MCF 10A (cell line): Measurements from ENCODE around the gene PON2. TPM values are rescaled to one million over a fixed set of nuclear protein-coding genes. Genes with fewer than 3 reads are reported as not detected.

ENCODE experiments used
- BruUV-seq: library from RNA; stranded (reverse); fragments of 400-500 nt; replicated peaks from 2 replicates; lab custom pipeline; 2021; lab: Mats Ljungman, UMichigan
- CTCF ChIA-PET: fragments of 300-600 bp; sonication (Branson Sonifier 250); formaldehyde crosslinking; extraction: SDS; loops from one replicate; lab custom pipeline; 2021; ENCODE audit warnings: antibody characterized with exemption, inconsistent platforms; lab: Yijun Ruan, JAX
- POLR2A ChIA-PET: fragments of 300-600, 350-650 bp; sonication (Branson Sonifier 250); formaldehyde crosslinking; extraction: SDS; loops from one replicate; lab custom pipeline; 2020; ENCODE audit warnings: antibody characterized with exemption, inconsistent platforms; lab: Yijun Ruan, JAX
- DNase-seq: peaks from one replicate; pipeline ENCODE4 v3.0.0-alpha.2; 2018; ENCODE audit not compliant: unreplicated experiment
- H3K27ac Mint-ChIP-seq: one replicate; pipeline ENCODE4 v1.8.0; 2022; ENCODE audit warnings: mild to moderate bottlenecking, low read depth, mixed read lengths; ENCODE audit not compliant: unreplicated experiment
- H3K27me3 Mint-ChIP-seq: one replicate; pipeline ENCODE4 v1.8.0; 2022; ENCODE audit warnings: mixed read lengths; ENCODE audit not compliant: insufficient read depth, unreplicated experiment
- H3K36me3 Mint-ChIP-seq: one replicate; pipeline ENCODE4 v1.8.0; 2022; ENCODE audit warnings: mild to moderate bottlenecking, moderate library complexity, mixed read lengths; ENCODE audit not compliant: insufficient read depth, unreplicated experiment
- H3K4me1 Mint-ChIP-seq: one replicate; pipeline ENCODE4 v1.8.0; 2022; ENCODE audit warnings: mixed read lengths; ENCODE audit not compliant: insufficient read depth, unreplicated experiment
- H3K4me3 Mint-ChIP-seq: one replicate; pipeline ENCODE4 v1.8.0; 2022; ENCODE audit warnings: mild to moderate bottlenecking, moderate library complexity, mixed read lengths; ENCODE audit not compliant: unreplicated experiment
- H3K9me3 Mint-ChIP-seq: one replicate; pipeline ENCODE4 v1.8.0; 2022; ENCODE audit warnings: mixed read lengths; ENCODE audit not compliant: unreplicated experiment
- intact Hi-C: fragments of 100-400 bp; cut with micrococcal nuclease; formaldehyde crosslinking; loops from 2 replicates; pipeline ENCODE4 v1.14.1; 2022
- total RNA-seq: library from RNA; stranded (reverse); gene quantifications from 2 replicates; pipeline ENCODE4 v1.2.3, GENCODE V29; 2022
- TF ChIP-seq, protein P1 (sequence below): fragments of 200-600 bp; IDR thresholded peaks from one replicate; pipeline ENCODE4 v1.8.0; 2022; ENCODE audit warnings: antibody characterized with exemption, mild to moderate bottlenecking; ENCODE audit not compliant: unreplicated experiment

Gene PON2
- total RNA-seq, 1 experiment from 2014 or later, result 140 TPM

DNA sequence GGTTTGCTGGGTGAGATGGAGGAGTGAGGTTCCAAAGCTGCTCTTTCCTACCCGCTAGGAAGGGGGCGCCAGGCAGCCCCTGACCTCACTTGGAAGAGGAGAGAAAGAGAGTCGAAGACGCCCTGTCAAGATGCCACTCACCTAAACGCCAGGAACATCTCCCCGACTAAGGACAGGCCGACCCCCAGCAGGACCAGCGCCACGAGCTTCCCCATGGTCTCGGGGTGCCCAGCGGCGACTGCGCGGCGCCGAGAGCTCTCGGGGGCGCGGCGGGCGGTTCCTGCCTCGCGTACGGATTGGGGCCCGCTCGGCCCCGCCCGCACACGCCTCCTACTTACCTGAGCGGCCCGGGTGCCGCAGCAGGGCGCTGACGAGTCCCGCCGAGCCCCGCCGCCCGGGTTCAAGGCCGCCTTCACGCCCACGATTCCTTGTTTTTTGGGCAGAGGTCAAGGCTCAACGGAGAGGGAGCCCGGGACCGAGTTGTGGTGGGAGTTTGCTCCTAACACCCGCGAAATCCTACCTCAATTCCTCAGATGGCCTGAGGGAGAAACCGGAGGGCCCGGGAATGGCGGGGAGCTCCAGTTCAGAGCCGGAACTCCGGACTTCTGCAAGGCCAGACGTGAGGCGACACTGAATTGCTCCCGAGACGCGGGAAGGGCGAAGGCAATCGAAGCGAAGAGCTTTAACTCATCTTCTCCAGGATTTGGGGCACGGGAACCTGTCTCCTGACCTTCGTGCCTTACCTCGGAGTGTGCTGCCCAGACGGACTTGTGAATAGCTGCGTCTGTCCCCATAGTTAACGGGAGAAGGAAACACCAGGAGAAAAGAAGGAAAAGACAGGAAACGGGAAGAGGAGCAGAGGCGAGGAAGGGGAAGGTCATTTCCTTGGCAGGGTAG, 38.4 kb downstream of the PON2 start, which contains the start of gene PON3:
Gene PON3, minus strand, starts transcription at position 240 of the 897 bp plus-strand sequence. Its CDS starts 25 bp downstream, at position 215.
- no peak within 1 kb of the TSS for H3K4me3 Mint-ChIP-seq
- H3K27me3 Mint-ChIP-seq, result no peaks in the 10 kb centered on the region
- no peaks in the 10 kb centered on the region for H3K9me3 Mint-ChIP-seq
- intact Hi-C loops, result no loop called here
- ChIA-PET CTCF (interaction anchor here (0.8 to 0.9 kb wide), 2 partner anchors 13 to 117 kb away, joined by 3 read pairs; no protein-coding TSS in a partner anchor), POLR2A (no interaction called here)
- DNase-seq, result no peak
- peaks cover 6% of the 10 kb centered on the region for H3K4me1 Mint-ChIP-seq
- BruUV-seq, result no TSS peak
- peaks cover under 1% of the 10 kb centered on the region for H3K36me3 Mint-ChIP-seq
- TF ChIP-seq, protein P1, sequence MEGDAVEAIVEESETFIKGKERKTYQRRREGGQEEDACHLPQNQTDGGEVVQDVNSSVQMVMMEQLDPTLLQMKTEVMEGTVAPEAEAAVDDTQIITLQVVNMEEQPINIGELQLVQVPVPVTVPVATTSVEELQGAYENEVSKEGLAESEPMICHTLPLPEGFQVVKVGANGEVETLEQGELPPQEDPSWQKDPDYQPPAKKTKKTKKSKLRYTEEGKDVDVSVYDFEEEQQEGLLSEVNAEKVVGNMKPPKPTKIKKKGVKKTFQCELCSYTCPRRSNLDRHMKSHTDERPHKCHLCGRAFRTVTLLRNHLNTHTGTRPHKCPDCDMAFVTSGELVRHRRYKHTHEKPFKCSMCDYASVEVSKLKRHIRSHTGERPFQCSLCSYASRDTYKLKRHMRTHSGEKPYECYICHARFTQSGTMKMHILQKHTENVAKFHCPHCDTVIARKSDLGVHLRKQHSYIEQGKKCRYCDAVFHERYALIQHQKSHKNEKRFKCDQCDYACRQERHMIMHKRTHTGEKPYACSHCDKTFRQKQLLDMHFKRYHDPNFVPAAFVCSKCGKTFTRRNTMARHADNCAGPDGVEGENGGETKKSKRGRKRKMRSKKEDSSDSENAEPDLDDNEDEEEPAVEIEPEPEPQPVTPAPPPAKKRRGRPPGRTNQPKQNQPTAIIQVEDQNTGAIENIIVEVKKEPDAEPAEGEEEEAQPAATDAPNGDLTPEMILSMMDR, result no peak
- H3K27ac Mint-ChIP-seq, result no peak within 1 kb of the TSS

DNA sequence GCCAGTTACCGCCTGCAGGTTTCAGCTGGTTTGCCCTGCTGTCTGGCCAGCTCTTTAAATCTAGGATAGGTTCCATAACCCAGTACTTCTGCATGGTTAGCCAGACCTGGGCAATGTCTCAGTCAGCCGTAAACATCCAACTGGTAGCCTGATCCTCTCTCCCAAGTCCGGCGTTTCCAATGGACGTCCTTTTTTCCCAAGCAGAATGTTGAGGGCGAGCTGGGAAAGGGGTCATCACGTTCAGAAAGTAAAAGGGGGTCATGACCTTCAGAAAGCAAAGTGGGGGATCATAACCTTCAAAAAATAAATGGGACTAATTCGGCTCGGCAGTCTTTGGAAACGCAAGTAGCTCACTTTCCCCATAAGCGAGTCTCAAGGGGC, 39.1 kb downstream of the PON2 start:
- TF ChIP-seq, protein P1, result no peak
- ChIA-PET POLR2A (no interaction called here), CTCF (interaction anchor here (0.9 kb wide), 1 partner anchor 116 kb away, joined by 3 read pairs; no protein-coding TSS in a partner anchor)
- intact Hi-C loops, result no loop called here
- Mint-ChIP-seq H3K27ac (no peak overlapping the region), H3K4me3 (no peak overlapping the region), H3K27me3 (no peaks in the 10 kb centered on the region), H3K4me1 (peaks cover 6% of the 10 kb centered on the region), H3K9me3 (no peaks in the 10 kb centered on the region), H3K36me3 (peaks cover 2% of the 10 kb centered on the region)
- no peak for DNase-seq
- BruUV-seq, result no TSS peak

DNA sequence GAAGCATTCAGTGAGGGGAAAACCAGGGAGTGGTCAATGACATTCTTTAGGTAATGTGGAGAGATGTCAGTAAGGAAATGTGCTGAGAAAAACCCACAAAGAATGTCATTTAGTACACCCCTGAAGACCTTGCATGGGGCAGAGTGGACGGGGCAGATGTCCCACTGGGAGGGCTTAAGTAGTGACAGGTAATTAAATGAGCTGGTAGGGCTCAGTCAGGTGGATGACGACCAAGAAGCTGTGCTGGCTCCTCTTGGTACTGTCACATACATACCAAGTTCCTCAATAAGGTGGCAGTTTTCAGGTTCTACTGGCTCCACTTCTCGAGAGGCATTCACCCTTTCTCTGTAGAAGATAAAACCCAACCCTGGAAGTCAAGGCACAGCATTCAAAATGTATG, 40.5 kb downstream of the PON2 start:
- Mint-ChIP-seq H3K9me3 (no peaks in the 10 kb centered on the region), H3K4me3 (no peak overlapping the region), H3K27ac (no peak overlapping the region), H3K4me1 (peaks cover 6% of the 10 kb centered on the region), H3K27me3 (no peaks in the 10 kb centered on the region), H3K36me3 (peaks cover 4% of the 10 kb centered on the region)
- no TSS peak for BruUV-seq
- DNase-seq, result no peak
- intact Hi-C loops, result no loop called here
- TF ChIP-seq, protein P1, result no peak
- ChIA-PET POLR2A (no interaction called here), CTCF (interaction anchor here (0.6 kb wide), 1 partner anchor 112 kb away, joined by 3 read pairs; no protein-coding TSS in a partner anchor)

DNA sequence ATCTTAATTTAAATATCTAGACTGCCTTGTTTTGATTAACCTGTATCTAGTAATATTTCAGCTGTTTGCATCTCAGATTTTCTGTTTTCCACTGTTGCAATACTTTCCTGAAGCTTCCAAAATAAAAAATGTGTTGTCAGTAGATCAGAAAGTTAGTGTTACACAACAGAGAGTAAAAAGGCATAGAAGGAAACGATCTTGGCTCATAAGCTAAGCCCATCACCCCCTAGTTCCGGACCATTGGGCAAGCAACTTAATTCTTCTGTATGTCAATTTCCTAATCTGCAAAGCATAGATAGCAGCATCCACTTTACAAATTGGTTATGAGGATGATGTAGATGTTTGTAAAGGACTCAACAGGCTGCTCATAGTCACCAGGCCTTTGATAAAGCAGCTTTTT, 43.1 kb downstream of the PON2 start:
- BruUV-seq, result no TSS peak
- ChIA-PET POLR2A (interaction anchor here (1.2 kb wide), 1 partner anchor 14 kb away, joined by 3 read pairs; no protein-coding TSS in a partner anchor), CTCF (no interaction called here)
- Mint-ChIP-seq H3K4me3 (no peak overlapping the region), H3K27me3 (no peaks in the 10 kb centered on the region), H3K36me3 (peaks cover 4% of the 10 kb centered on the region), H3K27ac (no peak overlapping the region), H3K9me3 (no peaks in the 10 kb centered on the region), H3K4me1 (peaks cover 6% of the 10 kb centered on the region)
- intact Hi-C loops, result no loop called here
- TF ChIP-seq, protein P1, result no peak
- DNase-seq, result no peak
